Neural progenitor cell (in vitro differentiated cells): ENCODE measurements around the gene PSENEN. TPM values are rescaled to one million over a fixed set of nuclear protein-coding genes. Genes with fewer than 3 reads are reported as not detected.

Source experiments
- DNase-seq: peaks from one replicate; pipeline ENCODE4 v3.0.0-alpha.2; 2016; ENCODE audit warnings: low spot score
- H2AFZ ChIP-seq: fragments of 200-600 bp; sonication (generic); replicated peaks from 2 replicates; pipeline ENCODE4 v1.6.1; 2016; ENCODE audit warnings: antibody characterized with exemption
- H3F3A ChIP-seq: fragments of 200-600 bp; sonication (generic); 2 replicates; pipeline ENCODE4 v1.6.1; 2016; ENCODE audit warnings: antibody characterized with exemption, low read depth
- H3K27ac ChIP-seq: fragments of 200-600 bp; sonication (generic); 2 replicates; pipeline ENCODE4 v1.5.1; 2016; ENCODE audit warnings: mild to moderate bottlenecking
- H3K27me3 ChIP-seq: fragments of 200-600 bp; sonication (generic); 2 replicates; pipeline ENCODE4 v1.6.1; 2016; ENCODE audit warnings: mild to moderate bottlenecking, moderate library complexity
- H3K36me3 ChIP-seq: fragments of 200-600 bp; sonication (generic); 2 replicates; pipeline ENCODE4 v1.5.1; 2016
- H3K4me1 ChIP-seq: fragments of 200-600 bp; sonication (generic); 2 replicates; pipeline ENCODE4 v1.6.1; 2016; ENCODE audit warnings: mixed run types
- H3K4me2 ChIP-seq: fragments of 200-600 bp; sonication (generic); 2 replicates; pipeline ENCODE4 v1.6.1; 2016
- H3K4me3 ChIP-seq: fragments of 200-600 bp; sonication (generic); 2 replicates; pipeline ENCODE4 v1.5.1; 2016
- H3K79me2 ChIP-seq: fragments of 200-600 bp; sonication (generic); 2 replicates; pipeline ENCODE4 v1.6.1; 2016; ENCODE audit warnings: low read depth
- H3K9ac ChIP-seq: fragments of 200-600 bp; sonication (generic); 2 replicates; pipeline ENCODE4 v1.6.1; 2016
- H3K9me3 ChIP-seq: fragments of 200-600 bp; sonication (generic); 2 replicates; pipeline ENCODE4 v1.5.1; 2016; ENCODE audit warnings: low read depth
- H4K20me1 ChIP-seq: fragments of 200-600 bp; sonication (generic); 2 replicates; pipeline ENCODE4 v1.6.1; 2016; ENCODE audit warnings: low read depth
- H3K27ac Mint-ChIP-seq: 3 replicates; pipeline ENCODE4 v1.8.0; 2021; ENCODE audit warnings: mixed read lengths
- H3K27me3 Mint-ChIP-seq: 2 replicates; pipeline ENCODE4 v1.8.0; 2022; ENCODE audit warnings: low read depth, mild to moderate bottlenecking, inconsistent platforms, moderate library complexity, mixed read lengths; ENCODE audit not compliant: insufficient read depth
- H3K36me3 Mint-ChIP-seq: 3 replicates; pipeline ENCODE4 v1.8.0; 2021; ENCODE audit warnings: mixed read lengths
- H3K4me1 Mint-ChIP-seq: 3 replicates; pipeline ENCODE4 v1.8.0; 2021; ENCODE audit warnings: mixed read lengths
- H3K4me3 Mint-ChIP-seq: 3 replicates; pipeline ENCODE4 v1.8.0; 2021; ENCODE audit warnings: mild to moderate bottlenecking, moderate library complexity, mixed read lengths
- H3K9me3 Mint-ChIP-seq: 3 replicates; pipeline ENCODE4 v1.8.0; 2020; ENCODE audit warnings: mixed read lengths
- CTCF ChIP-seq: fragments of 200-600 bp; sonication (generic); IDR thresholded peaks from 2 replicates; pipeline ENCODE4 v1.5.1; 2017; ENCODE audit warnings: antibody characterized with exemption, mild to moderate bottlenecking
- EZH2 ChIP-seq: fragments of 200-600 bp; sonication (generic); IDR thresholded peaks from 2 replicates; pipeline ENCODE4 v1.6.1; 2017; ENCODE audit warnings: antibody characterized with exemption, mild to moderate bottlenecking, moderate library complexity
- EZH2phosphoT487 ChIP-seq: fragments of 200-600 bp; sonication (generic); IDR thresholded peaks from 2 replicates; pipeline ENCODE4 v1.6.1; 2017; ENCODE audit warnings: antibody characterized with exemption
- total RNA-seq: library from RNA; depleted of rRNA; stranded (reverse); fragments of >200 nt; gene quantifications from 2 replicates; pipeline ENCODE4 v1.2.3, GENCODE V29; 2015; ENCODE audit warnings: low replicate concordance

The PSENEN gene
- total RNA-seq, 1 donor from 2014 or later = 10.9 TPM

DNA sequence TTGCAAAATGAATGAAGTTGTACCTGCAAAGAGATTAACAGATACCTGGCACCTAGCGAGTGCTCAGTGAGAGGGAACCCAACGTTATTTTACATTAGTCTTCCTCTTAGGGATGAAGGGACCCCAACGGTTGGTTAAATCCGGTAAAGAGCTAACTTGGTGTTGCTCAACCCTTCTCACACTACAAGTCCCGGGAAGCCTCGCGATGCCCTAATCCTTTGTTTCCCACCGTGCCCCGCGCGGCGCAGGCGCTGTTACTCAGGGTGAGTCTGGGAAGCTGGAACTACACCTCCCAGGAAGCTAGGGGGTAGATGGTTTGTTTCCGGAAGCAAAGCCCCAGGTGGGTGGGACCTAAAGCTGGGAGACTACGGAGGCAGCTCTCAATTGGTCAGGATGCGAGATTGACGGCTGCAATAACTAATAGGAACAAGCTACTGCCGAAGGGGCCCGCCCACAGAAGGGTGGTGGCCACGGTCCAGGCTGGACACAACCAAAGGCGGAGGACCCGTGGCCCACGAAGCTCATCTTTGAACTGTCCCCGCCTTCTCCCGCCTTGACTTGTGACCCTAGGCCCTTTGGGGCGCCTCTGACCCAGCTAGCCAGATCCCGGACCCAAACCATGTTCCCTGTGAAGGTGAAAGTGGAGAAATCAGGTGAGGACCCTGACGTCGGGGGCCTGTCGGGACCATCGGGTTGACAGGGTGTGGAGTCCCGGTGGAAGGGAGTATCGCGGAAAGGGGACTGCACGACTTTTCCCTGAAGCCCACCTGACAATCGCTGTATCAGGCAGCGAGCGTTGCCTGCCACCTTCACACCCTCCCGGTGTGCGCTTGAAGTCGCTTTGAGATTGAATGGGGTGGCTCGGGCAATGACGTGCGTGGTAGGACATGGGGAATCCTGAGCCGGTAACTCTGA lies 2.9 kb downstream of the PSENEN start, which contains the start of gene LIN37:
Gene LIN37, plus strand, starts transcription at position 471 of the 915 bp plus-strand sequence. Its CDS starts 149 bp downstream, at position 620.
- H3K36me3 Mint-ChIP-seq = peaks cover 3% of the 10 kb centered on the region
- peaks cover 13% of the 10 kb centered on the region for H3K79me2 ChIP-seq
- no peaks in the 10 kb centered on the region for H3K9me3 ChIP-seq
- H3K4me2 ChIP-seq = peak within 1 kb of the TSS; percentile 82
- H3K4me3 Mint-ChIP-seq = peak within 1 kb of the TSS; percentile 96
- peak within 1 kb of the TSS; percentile 21 for H3K9ac ChIP-seq
- H3K27ac Mint-ChIP-seq = peak within 1 kb of the TSS; percentile 42
- H3K27me3 Mint-ChIP-seq = peaks cover 6% of the 10 kb centered on the region
- no peaks in the 10 kb centered on the region for H4K20me1 ChIP-seq
- H3K4me1 Mint-ChIP-seq = peaks cover 34% of the 10 kb centered on the region
- peak within 1 kb of the TSS; percentile 78 for H2AFZ ChIP-seq
- H3K4me1 ChIP-seq = no peaks in the 10 kb centered on the region
- TF ChIP-seq EZH2phosphoT487 (no peak), EZH2 (no peak), CTCF (no peak)
- peak within 1 kb of the TSS; percentile 76 for H3K4me3 ChIP-seq
- H3K27me3 ChIP-seq = no peaks in the 10 kb centered on the region
- no peaks in the 10 kb centered on the region for H3K9me3 Mint-ChIP-seq
- peak; percentile 99 for DNase-seq
- H3F3A ChIP-seq = peaks cover 14% of the 10 kb centered on the region
- H3K36me3 ChIP-seq = no peaks in the 10 kb centered on the region
- no peak within 1 kb of the TSS for H3K27ac ChIP-seq

- peaks cover 8% of the 10 kb centered on the region for H3K27me3 ChIP-seq
- peaks cover under 1% of the 10 kb centered on the region for H3K4me1 ChIP-seq
- no peaks in the 10 kb centered on the region for H3K9me3 ChIP-seq
- Mint-ChIP-seq H3K4me3 (peak overlapping the region; percentile 71), H3K27me3 (peaks cover 3% of the 10 kb centered on the region), H3K9me3 (no peaks in the 10 kb centered on the region), H3K36me3 (peaks cover 5% of the 10 kb centered on the region), H3K4me1 (peaks cover 26% of the 10 kb centered on the region), H3K27ac (no peak overlapping the region)
- DNase-seq = no peak
- H2AFZ ChIP-seq = no peak overlapping the region
- no peaks in the 10 kb centered on the region for H4K20me1 ChIP-seq
- TF ChIP-seq EZH2phosphoT487 (no peak), EZH2 (no peak), CTCF (no peak)
- no peaks in the 10 kb centered on the region for H3K36me3 ChIP-seq
- H3K27ac ChIP-seq = no peak overlapping the region
- peaks cover 6% of the 10 kb centered on the region for H3F3A ChIP-seq
- no peak overlapping the region for H3K4me3 ChIP-seq
- H3K79me2 ChIP-seq = peaks cover 13% of the 10 kb centered on the region
- no peak overlapping the region for H3K9ac ChIP-seq
- no peak overlapping the region for H3K4me2 ChIP-seq
Observed at GRCh38 chr19:35750167-35750566, 4.7 kb downstream of the PSENEN start.

GRCh38 chr19:35751839-35752745 lies 6.6 kb downstream of the PSENEN start:
- Mint-ChIP-seq H3K27ac (no peak overlapping the region), H3K4me3 (no peak overlapping the region), H3K4me1 (peaks cover 21% of the 10 kb centered on the region), H3K9me3 (no peaks in the 10 kb centered on the region), H3K36me3 (peaks cover 6% of the 10 kb centered on the region), H3K27me3 (peaks cover 4% of the 10 kb centered on the region)
- H4K20me1 ChIP-seq = no peaks in the 10 kb centered on the region
- H3K79me2 ChIP-seq = peaks cover 4% of the 10 kb centered on the region
- no peak overlapping the region for H3K9ac ChIP-seq
- no peak overlapping the region for H3K4me3 ChIP-seq
- H3K36me3 ChIP-seq = no peaks in the 10 kb centered on the region
- DNase-seq = no peak
- no peak overlapping the region for H3K4me2 ChIP-seq
- no peak for TF ChIP-seq CTCF
- TF ChIP-seq EZH2phosphoT487 = no peak
- TF ChIP-seq EZH2 = no peak
- peaks cover 13% of the 10 kb centered on the region for H3F3A ChIP-seq
- H3K9me3 ChIP-seq = no peaks in the 10 kb centered on the region
- H3K4me1 ChIP-seq = peaks cover 6% of the 10 kb centered on the region
- H3K27me3 ChIP-seq = peaks cover 27% of the 10 kb centered on the region
- H3K27ac ChIP-seq = no peak overlapping the region
- no peak overlapping the region for H2AFZ ChIP-seq
